ENCODE measurements around the gene GFI1.

DNA sequence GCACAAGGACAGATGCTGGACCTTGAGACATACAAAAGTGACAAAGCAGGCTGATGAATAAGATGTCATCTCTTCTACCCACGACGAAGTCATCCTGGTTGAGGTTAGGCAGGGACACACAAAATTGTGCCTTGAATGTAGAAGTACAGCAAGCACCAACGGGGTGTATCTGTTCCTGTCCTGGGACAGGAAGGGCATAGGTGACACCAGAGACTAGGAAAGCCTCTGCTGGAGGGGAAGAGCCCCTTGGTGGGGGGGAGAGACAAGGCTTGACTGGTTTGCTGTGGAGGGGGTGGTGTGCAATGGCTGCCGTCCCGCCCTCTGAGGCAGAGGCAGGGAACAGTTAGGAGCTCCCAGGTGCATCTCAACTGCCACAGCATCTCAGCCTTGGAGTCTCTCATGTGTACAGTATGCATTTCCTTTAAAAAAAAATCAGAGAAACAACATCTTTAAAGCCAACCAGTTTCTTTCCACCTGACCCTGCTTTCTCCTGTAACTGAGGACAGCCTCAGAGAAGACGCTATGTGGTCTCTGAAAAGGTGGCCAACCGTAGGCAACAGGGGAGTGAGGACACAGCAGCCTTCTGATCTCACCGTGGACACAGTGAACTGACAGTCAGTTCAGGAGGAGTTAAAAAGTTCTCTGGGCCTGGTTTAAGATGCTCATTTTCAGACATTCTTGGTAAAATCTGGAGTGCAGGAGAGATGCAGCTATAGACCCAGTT, 17.7 kb upstream of the GFI1 start:
- TF ChIP-seq, protein P1, sequence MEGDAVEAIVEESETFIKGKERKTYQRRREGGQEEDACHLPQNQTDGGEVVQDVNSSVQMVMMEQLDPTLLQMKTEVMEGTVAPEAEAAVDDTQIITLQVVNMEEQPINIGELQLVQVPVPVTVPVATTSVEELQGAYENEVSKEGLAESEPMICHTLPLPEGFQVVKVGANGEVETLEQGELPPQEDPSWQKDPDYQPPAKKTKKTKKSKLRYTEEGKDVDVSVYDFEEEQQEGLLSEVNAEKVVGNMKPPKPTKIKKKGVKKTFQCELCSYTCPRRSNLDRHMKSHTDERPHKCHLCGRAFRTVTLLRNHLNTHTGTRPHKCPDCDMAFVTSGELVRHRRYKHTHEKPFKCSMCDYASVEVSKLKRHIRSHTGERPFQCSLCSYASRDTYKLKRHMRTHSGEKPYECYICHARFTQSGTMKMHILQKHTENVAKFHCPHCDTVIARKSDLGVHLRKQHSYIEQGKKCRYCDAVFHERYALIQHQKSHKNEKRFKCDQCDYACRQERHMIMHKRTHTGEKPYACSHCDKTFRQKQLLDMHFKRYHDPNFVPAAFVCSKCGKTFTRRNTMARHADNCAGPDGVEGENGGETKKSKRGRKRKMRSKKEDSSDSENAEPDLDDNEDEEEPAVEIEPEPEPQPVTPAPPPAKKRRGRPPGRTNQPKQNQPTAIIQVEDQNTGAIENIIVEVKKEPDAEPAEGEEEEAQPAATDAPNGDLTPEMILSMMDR (conservative IDR thresholded peaks at IDR 0.05), result no peak
- TF ChIP-seq ZFX (IDR thresholded peaks at IDR 0.05), result no peak
